ENCODE data around the gene CEP95.

- TF ChIP-seq CTCF (IDR thresholded peaks at IDR 0.05) (no peak), POLR2A (IDR thresholded peaks at IDR 0.05) (no peak)
These were observed 25.2 kb downstream of the CEP95 start for GRCh38 chr17:64531955-64532371.
